Right renal pelvis (tissue), 4 donors: ENCODE measurements around the gene BIRC5. TPM values are rescaled to one million over a fixed set of nuclear protein-coding genes. Genes with fewer than 3 reads are reported as not detected.
"Not testable (repeated sequence)": the region's sequence is repeated elsewhere in the genome, so short reads cannot be mapped to it uniquely, and the experiment has no call there.

ENCODE experiments used
- DNase-seq, 4 donors: peaks; one replicate each; pipeline ENCODE4 v3.0.0-alpha.2; 2013; ENCODE audit warnings: low read depth in 4 of 4, low spot score in 3 of 4, missing footprints in 1 of 4
- polyA plus RNA-seq, 4 donors: library from polyadenylated mRNA; unstranded; fragments of 120-200 nt; gene quantifications; one replicate each; pipeline ENCODE4 v1.2.1, GENCODE V29; 2013; ENCODE audit not compliant: insufficient read length in 4 of 4

The BIRC5 gene
- polyA plus RNA-seq, 4 donors, result 24.6 to 32.4 (median 28.8) TPM

- no peak for DNase-seq
Observed at GRCh38 chr17:78223765-78224164, 9.7 kb downstream of the BIRC5 start.

GRCh38 chr17:78224231-78225087 lies 10.4 kb downstream of the BIRC5 start:
- DNase-seq, result no peak

GRCh38 chr17:78225088-78225865 lies 11.2 kb downstream of the BIRC5 start:
- no peak for DNase-seq

- no peak for DNase-seq
Observed at GRCh38 chr17:78226055-78226758, 12.2 kb downstream of the BIRC5 start.

GRCh38 chr17:78226759-78227454 lies 12.9 kb downstream of the BIRC5 start:
- no peak for DNase-seq

GRCh38 chr17:78227455-78227916 lies 13.4 kb downstream of the BIRC5 start:
- no peak for DNase-seq

- DNase-seq, result no peak
Observed at GRCh38 chr17:78228176-78228575, 14.1 kb downstream of the BIRC5 start.

GRCh38 chr17:78230252-78230962 lies 16.4 kb downstream of the BIRC5 start:
- DNase-seq, result no peak

- DNase-seq, result no peak
Observed at GRCh38 chr17:78230996-78231935, 17.2 kb downstream of the BIRC5 start, which contains the start of gene TMEM235. Gene TMEM235 (plus strand): TSS chr17:78231631. CDS start chr17:78232024, 393 bp downstream.

GRCh38 chr17:78231991-78232858 lies 18.2 kb downstream of the BIRC5 start:
- no peak for DNase-seq

GRCh38 chr17:78232859-78233173 lies 18.8 kb downstream of the BIRC5 start:
- no peak for DNase-seq

- no peak for DNase-seq
Observed at GRCh38 chr17:78233678-78234077, 19.6 kb downstream of the BIRC5 start.

GRCh38 chr17:78234261-78234865 lies 20.3 kb downstream of the BIRC5 start:
- no peak for DNase-seq

GRCh38 chr17:78235022-78235421 lies 21.0 kb downstream of the BIRC5 start:
- DNase-seq, result not testable (repeated sequence)

GRCh38 chr17:78235885-78236284 lies 21.8 kb downstream of the BIRC5 start:
- no peak for DNase-seq

- DNase-seq, result no peak
Observed at GRCh38 chr17:78236362-78237127, 22.5 kb downstream of the BIRC5 start.
